NK-92 (cell line): ENCODE results near the gene LRRC75B.
"Not testable (repeated sequence)": the region's sequence is repeated elsewhere in the genome, so short reads cannot be mapped to it uniquely, and the experiment has no call there.

Experiments used
- DNase-seq: peaks from one replicate; lab custom pipeline; 2025; ENCODE audit not compliant: unreplicated experiment; lab: John Stamatoyannopoulos, UW

The LRRC75B gene

GRCh38 chr22:24592851-24593558, at the start of gene LRRC75B:
TSS of gene LRRC75B (minus strand) at chr22:24593073. CDS start at chr22:24593039, 34 bp downstream.
- no peak for DNase-seq

- not testable (repeated sequence) for DNase-seq
Measured at GRCh38 chr22:24642307-24642706, 49.4 kb upstream of the LRRC75B start.

GRCh38 chr22:24636513-24636912, 43.6 kb upstream of the LRRC75B start:
- not testable (repeated sequence) for DNase-seq

- DNase-seq = not testable (repeated sequence)
Measured at GRCh38 chr22:24634776-24635389, 42.0 kb upstream of the LRRC75B start.

GRCh38 chr22:24633231-24634023, 40.6 kb upstream of the LRRC75B start:
- DNase-seq = not testable (repeated sequence)

GRCh38 chr22:24632642-24633041, 39.8 kb upstream of the LRRC75B start:
- DNase-seq = not testable (repeated sequence)

GRCh38 chr22:24631430-24632122, 38.7 kb upstream of the LRRC75B start:
- not testable (repeated sequence) for DNase-seq

GRCh38 chr22:24630812-24631427, 38.0 kb upstream of the LRRC75B start:
- not testable (repeated sequence) for DNase-seq

- not testable (repeated sequence) for DNase-seq
Measured at GRCh38 chr22:24629069-24629468, 36.2 kb upstream of the LRRC75B start.

GRCh38 chr22:24627911-24628310, 35.0 kb upstream of the LRRC75B start:
- DNase-seq = not testable (repeated sequence)

- not testable (repeated sequence) for DNase-seq
Measured at GRCh38 chr22:24622596-24622995, 29.7 kb upstream of the LRRC75B start.

GRCh38 chr22:24621244-24621643, 28.4 kb upstream of the LRRC75B start:
- not testable (repeated sequence) for DNase-seq

- DNase-seq = not testable (repeated sequence)
Measured at GRCh38 chr22:24614794-24615193, 21.9 kb upstream of the LRRC75B start.

GRCh38 chr22:24609888-24610287, 17.0 kb upstream of the LRRC75B start:
- not testable (repeated sequence) for DNase-seq

GRCh38 chr22:24608327-24608726, 15.5 kb upstream of the LRRC75B start:
- not testable (repeated sequence) for DNase-seq

GRCh38 chr22:24607429-24607983, 14.6 kb upstream of the LRRC75B start:
- DNase-seq = not testable (repeated sequence)

- DNase-seq = not testable (repeated sequence)
Measured at GRCh38 chr22:24606340-24606739, 13.5 kb upstream of the LRRC75B start.

- DNase-seq = not testable (repeated sequence)
Measured at GRCh38 chr22:24603770-24604629, 11.1 kb upstream of the LRRC75B start.
